GM23338 (cell line): ENCODE measurements around the gene THBS3.

ENCODE experiments used
- CREB1 ChIP-seq: fragments of 250-450 bp; sonication (Bioruptor Pico); IDR thresholded peaks from 2 replicates; pipeline ENCODE4 v1.5.0; 2020; ENCODE audit warnings: low read depth, mild to moderate bottlenecking, moderate library complexity
- EZH2 ChIP-seq: fragments of 200-600 bp; sonication (generic); IDR thresholded peaks from one replicate; pipeline ENCODE4 v1.8.0; 2017; ENCODE audit warnings: antibody characterized with exemption, mild to moderate bottlenecking, low read depth; ENCODE audit not compliant: unreplicated experiment
- EZH2phosphoT487 ChIP-seq: fragments of 200-600 bp; sonication (generic); IDR thresholded peaks from one replicate; pipeline ENCODE4 v1.8.1; 2018; ENCODE audit warnings: antibody characterized with exemption; ENCODE audit not compliant: unreplicated experiment
- JUNB ChIP-seq: IDR thresholded peaks from one replicate; pipeline ENCODE4 v1.6.1; 2016; ENCODE audit warnings: antibody characterized with exemption; ENCODE audit not compliant: unreplicated experiment
- POLR2AphosphoS5 ChIP-seq: IDR thresholded peaks from 2 replicates; pipeline ENCODE4 v1.6.1; 2016; ENCODE audit warnings: antibody characterized with exemption, low read depth
- STAT1 ChIP-seq: IDR thresholded peaks from one replicate; pipeline ENCODE4 v1.6.1; 2016; ENCODE audit warnings: antibody characterized with exemption; ENCODE audit not compliant: unreplicated experiment
- ZNF114 ChIP-seq: fragments of 250-450 bp; sonication (Bioruptor Pico); IDR thresholded peaks from 2 replicates; pipeline ENCODE4 v1.5.0; 2020; ENCODE audit warnings: mild to moderate bottlenecking, moderate library complexity
- ZNF462 ChIP-seq: fragments of 250-450 bp; sonication (Bioruptor Pico); IDR thresholded peaks from 2 replicates; pipeline ENCODE4 v1.5.0; 2020; ENCODE audit warnings: mild to moderate bottlenecking, moderate library complexity
- TF ChIP-seq, protein P1 (sequence below), 2 experiments: fragments of 200-600 bp in 1 of 2; sonication (generic) in 1 of 2; conservative IDR thresholded peaks; 2 replicates each; pipeline versions ENCODE4 v1.5.1 to v1.6.1; 2016 to 2017; ENCODE audit warnings: antibody characterized with exemption in 2 of 2, low read depth in 2 of 2, mild to moderate bottlenecking in 2 of 2, moderate library complexity in 1 of 2
- TF ChIP-seq, protein P2 (sequence below): IDR thresholded peaks from one replicate; pipeline ENCODE4 v1.6.1; 2018; ENCODE audit warnings: antibody characterized with exemption; ENCODE audit not compliant: unreplicated experiment
- TF ChIP-seq, protein P3 (sequence below): IDR thresholded peaks from 2 replicates; pipeline ENCODE4 v1.6.1; 2016; ENCODE audit warnings: antibody characterized with exemption

DNA sequence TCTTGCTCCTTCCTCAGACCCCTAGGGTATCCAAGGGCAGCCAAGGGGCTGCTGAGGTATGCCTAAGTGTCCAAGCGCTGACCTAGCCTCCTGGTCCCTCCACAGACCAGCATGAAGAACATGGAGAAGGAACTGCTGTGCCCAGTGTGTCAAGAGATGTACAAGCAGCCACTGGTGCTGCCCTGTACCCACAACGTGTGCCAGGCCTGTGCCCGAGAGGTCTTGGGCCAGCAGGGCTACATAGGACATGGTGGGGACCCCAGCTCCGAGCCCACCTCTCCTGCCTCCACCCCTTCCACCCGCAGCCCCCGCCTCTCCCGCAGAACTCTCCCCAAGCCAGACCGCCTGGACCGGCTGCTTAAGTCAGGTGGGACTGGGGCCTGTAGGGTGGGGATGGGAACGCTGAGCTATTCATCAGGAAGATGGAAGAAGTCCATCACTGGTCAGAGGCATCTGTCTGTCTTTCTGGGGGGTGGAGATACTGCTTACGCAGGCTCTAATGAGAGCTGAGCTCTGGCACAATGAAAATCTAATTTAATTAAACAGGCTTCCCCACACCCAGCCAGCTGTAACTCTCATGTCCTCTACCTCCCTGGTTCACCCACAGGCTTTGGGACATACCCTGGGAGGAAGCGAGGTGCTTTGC, 32.3 kb downstream of the THBS3 start:
- TF ChIP-seq ZNF462 (CRISPR knock-in tag), result no peak
- TF ChIP-seq, protein P1, sequence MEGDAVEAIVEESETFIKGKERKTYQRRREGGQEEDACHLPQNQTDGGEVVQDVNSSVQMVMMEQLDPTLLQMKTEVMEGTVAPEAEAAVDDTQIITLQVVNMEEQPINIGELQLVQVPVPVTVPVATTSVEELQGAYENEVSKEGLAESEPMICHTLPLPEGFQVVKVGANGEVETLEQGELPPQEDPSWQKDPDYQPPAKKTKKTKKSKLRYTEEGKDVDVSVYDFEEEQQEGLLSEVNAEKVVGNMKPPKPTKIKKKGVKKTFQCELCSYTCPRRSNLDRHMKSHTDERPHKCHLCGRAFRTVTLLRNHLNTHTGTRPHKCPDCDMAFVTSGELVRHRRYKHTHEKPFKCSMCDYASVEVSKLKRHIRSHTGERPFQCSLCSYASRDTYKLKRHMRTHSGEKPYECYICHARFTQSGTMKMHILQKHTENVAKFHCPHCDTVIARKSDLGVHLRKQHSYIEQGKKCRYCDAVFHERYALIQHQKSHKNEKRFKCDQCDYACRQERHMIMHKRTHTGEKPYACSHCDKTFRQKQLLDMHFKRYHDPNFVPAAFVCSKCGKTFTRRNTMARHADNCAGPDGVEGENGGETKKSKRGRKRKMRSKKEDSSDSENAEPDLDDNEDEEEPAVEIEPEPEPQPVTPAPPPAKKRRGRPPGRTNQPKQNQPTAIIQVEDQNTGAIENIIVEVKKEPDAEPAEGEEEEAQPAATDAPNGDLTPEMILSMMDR (conservative IDR thresholded peaks at IDR 0.05; ENCODE audit: low read depth in 2 of 2), result no peak
- TF ChIP-seq EZH2, result no peak
- no peak for TF ChIP-seq POLR2AphosphoS5
- no peak for TF ChIP-seq CREB1 (CRISPR knock-in tag)
- TF ChIP-seq, protein P2, sequence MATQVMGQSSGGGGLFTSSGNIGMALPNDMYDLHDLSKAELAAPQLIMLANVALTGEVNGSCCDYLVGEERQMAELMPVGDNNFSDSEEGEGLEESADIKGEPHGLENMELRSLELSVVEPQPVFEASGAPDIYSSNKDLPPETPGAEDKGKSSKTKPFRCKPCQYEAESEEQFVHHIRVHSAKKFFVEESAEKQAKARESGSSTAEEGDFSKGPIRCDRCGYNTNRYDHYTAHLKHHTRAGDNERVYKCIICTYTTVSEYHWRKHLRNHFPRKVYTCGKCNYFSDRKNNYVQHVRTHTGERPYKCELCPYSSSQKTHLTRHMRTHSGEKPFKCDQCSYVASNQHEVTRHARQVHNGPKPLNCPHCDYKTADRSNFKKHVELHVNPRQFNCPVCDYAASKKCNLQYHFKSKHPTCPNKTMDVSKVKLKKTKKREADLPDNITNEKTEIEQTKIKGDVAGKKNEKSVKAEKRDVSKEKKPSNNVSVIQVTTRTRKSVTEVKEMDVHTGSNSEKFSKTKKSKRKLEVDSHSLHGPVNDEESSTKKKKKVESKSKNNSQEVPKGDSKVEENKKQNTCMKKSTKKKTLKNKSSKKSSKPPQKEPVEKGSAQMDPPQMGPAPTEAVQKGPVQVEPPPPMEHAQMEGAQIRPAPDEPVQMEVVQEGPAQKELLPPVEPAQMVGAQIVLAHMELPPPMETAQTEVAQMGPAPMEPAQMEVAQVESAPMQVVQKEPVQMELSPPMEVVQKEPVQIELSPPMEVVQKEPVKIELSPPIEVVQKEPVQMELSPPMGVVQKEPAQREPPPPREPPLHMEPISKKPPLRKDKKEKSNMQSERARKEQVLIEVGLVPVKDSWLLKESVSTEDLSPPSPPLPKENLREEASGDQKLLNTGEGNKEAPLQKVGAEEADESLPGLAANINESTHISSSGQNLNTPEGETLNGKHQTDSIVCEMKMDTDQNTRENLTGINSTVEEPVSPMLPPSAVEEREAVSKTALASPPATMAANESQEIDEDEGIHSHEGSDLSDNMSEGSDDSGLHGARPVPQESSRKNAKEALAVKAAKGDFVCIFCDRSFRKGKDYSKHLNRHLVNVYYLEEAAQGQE, result no peak
- TF ChIP-seq, protein P3, sequence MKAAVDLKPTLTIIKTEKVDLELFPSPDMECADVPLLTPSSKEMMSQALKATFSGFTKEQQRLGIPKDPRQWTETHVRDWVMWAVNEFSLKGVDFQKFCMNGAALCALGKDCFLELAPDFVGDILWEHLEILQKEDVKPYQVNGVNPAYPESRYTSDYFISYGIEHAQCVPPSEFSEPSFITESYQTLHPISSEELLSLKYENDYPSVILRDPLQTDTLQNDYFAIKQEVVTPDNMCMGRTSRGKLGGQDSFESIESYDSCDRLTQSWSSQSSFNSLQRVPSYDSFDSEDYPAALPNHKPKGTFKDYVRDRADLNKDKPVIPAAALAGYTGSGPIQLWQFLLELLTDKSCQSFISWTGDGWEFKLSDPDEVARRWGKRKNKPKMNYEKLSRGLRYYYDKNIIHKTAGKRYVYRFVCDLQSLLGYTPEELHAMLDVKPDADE, result no peak
- TF ChIP-seq EZH2phosphoT487, result no peak
- no peak for TF ChIP-seq JUNB
- TF ChIP-seq STAT1, result no peak
- TF ChIP-seq ZNF114 (CRISPR knock-in tag), result no peak
